ENCODE data around the gene PLPPR1.
"Not testable (repeated sequence)": the region's sequence is repeated elsewhere in the genome, so short reads cannot be mapped to it uniquely, and the experiment has no call there.

PLPPR1 gene

DNA sequence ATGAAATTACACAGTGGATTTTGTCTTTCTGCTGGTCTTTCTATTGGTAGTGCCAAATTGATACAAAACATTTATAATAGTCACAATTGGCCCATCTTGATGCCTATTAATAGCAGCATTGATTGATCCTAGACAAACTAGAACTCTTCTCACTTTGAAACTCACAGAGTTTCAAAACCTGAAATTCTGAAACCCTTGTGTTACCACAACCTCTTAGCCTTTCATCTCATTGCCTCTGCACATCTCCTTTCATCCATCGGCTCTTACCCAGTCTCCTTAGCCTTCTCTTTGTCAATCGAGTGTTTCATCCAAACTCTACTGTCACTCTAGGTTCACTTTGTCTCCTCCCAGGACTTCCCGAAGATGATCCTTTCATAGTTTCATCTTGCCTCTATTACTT is 22.1 kb downstream of the PLPPR1 start:
- DNase-seq, result no peak

GRCh38 chr9:101054657-101055056 is 26.1 kb downstream of the PLPPR1 start:
- peak; percentile 62 for DNase-seq

DNA sequence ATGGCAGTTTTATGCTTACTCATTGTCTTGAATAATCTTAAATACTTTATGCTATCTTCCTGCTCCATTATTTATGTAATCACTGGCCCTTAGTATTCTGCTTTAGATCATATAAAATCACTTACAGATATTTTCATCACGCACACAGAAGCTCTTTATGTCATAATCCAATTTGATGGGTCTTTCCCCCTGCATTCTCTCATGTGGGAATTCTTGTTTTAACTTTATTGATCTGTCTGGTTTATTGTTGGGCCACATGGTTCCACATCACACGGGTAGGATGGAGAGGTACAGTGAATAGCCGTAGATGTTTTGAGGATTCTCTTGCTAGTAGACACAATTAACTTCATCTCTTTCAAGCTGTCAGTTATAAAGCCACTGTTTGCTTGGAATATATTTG is 27.0 kb downstream of the PLPPR1 start:
- DNase-seq, result no peak

DNA sequence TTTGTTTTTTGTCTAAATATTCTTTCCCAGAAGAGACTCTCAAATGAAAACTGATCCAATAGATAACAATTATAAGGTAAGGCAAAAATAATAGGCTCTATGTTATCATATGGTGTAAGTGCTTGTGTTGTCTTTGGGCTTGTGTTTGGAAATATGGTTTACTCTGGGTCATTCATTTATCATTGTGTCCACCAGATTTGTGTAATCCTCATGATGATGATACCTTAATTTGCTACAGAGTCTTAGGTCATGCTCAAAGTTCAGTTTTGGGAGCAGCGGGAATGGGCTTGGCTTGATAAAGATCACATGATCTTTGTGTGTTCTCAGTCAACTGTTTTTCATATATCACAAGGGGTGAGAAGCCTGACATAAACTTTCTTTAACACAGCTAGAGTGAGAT is 34.2 kb downstream of the PLPPR1 start:
- no peak for DNase-seq

- no peak for DNase-seq
Measured at GRCh38 chr9:101063192-101063591, 34.7 kb downstream of the PLPPR1 start.

- no peak for DNase-seq
Measured at GRCh38 chr9:101064206-101064605, 35.7 kb downstream of the PLPPR1 start.

- no peak for DNase-seq
Measured at GRCh38 chr9:101065930-101066329, 37.4 kb downstream of the PLPPR1 start.

DNA sequence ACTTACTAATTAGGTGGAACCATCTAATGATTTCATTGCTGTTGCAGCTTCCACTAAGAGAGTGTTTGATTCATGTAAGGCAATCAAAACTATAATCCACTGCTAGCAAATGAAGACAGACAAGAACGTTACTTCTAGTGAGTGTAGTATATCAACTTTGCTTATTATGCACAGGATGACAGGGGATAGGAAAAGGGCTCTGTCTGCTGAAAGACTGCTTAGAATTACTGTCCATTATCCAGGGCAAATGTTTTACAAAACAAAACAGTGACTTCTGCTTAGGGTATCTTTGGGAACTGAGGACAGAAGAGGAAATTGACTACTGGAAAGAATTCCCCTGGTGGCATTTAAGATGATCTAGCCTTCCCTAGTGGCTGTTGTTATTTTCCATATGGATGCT is 40.2 kb downstream of the PLPPR1 start:
- no peak for DNase-seq

- DNase-seq, result no peak
Measured at GRCh38 chr9:101072259-101072658, 43.7 kb downstream of the PLPPR1 start.

DNA sequence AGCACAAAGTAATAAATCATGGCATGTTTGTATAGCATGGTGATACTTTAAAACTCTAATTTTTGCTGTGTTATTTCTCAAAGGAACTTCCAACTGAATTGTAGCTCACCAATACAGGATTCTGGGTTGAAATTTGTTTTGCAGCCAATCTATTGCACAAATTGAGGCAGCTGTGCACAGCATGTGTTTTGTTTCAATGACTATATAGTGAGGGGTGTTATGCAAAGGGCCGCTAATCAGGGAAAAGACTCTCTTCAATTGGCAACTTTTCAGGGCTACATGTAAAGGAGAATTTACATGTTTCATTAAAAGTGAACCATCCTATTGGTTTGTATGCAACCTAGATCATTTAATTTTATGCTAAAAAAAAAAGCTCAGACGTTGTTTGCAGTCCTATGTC is 44.6 kb downstream of the PLPPR1 start:
- DNase-seq, result no peak

- DNase-seq, result peak; percentile 13
Measured at GRCh38 chr9:101081641-101082040, 53.1 kb downstream of the PLPPR1 start.

GRCh38 chr9:101083448-101084202 is 55.1 kb downstream of the PLPPR1 start:
- no peak for DNase-seq

GRCh38 chr9:101087426-101087825 is 58.9 kb downstream of the PLPPR1 start:
- no peak for DNase-seq

DNA sequence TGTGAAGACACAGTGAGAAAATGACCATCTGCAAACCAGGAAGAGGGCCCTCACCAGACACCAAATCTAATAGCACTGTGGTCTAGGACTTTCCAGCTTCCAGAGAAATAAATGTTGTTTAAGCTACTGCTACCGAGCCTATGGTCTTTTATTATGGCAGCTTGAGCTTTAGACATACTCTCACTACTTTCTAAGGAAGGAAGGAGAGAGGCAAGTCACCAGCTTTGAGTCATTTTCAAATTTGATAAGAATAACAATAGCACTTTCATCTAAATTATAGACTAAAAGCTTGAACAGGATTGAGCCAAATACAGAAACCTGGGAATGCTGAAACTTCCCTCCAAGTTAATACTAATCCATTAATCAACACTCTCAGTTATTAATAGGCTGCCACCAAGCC is 64.4 kb downstream of the PLPPR1 start:
- no peak for DNase-seq

DNA sequence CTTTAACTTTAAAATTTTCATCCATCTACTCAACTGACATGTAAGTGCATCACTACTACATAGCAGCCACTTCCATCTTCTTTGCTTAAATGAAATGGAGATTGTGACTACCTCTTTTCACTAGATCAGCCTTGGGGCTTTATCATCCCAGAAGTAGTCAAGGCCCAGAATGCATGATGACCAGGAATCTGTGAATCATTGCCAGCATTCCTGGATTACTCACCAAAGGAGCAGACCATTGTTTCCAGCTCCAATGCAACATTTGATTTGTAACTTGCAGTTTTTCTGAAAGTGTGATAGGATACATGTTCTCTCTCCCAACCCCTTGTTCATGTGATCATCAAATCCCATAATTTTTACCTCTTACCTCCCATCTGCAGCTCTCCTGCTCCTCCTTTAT is 65.1 kb downstream of the PLPPR1 start:
- DNase-seq, result no peak

DNA sequence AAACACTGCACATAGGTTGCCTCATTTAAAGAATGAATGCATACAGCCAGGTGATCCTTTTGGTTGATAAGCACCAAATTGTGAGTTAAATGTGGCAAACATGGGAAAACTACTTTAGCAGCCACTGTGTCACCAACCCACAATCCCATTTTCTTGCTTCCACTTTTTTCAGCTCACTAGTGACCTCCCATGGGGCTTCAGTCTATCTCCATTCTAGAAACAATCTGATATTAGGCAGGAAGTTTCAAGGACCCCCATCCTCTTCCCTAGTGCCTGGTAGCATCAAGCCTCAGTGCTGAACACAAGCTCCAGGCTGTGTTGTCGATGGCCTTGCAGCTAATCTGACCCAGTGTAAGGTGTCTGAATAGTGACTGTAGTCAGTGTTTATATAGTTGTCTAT is 66.2 kb downstream of the PLPPR1 start:
- no peak for DNase-seq

DNA sequence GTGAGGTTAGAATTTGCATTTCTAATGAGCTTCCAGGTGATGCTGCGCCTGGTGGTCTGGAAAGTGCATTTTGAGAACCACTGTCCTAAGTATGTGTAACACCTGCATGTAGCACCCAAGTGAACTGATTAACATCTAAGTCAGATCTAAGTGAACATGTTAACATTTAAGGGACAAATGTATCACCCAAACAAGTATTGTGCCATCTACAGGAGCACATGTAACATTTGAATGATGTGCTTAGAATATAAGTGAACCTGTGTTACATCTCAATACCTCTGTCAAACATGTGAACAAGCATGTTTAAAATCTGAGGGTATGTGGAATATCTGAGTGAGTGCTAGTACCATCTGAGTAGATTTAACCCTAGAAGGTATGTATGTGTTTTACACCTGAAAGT is 68.7 kb downstream of the PLPPR1 start:
- DNase-seq, result no peak

GRCh38 chr9:101098392-101098791 is 69.9 kb downstream of the PLPPR1 start:
- no peak for DNase-seq

GRCh38 chr9:101114317-101114716 is 85.8 kb downstream of the PLPPR1 start:
- no peak for DNase-seq

DNA sequence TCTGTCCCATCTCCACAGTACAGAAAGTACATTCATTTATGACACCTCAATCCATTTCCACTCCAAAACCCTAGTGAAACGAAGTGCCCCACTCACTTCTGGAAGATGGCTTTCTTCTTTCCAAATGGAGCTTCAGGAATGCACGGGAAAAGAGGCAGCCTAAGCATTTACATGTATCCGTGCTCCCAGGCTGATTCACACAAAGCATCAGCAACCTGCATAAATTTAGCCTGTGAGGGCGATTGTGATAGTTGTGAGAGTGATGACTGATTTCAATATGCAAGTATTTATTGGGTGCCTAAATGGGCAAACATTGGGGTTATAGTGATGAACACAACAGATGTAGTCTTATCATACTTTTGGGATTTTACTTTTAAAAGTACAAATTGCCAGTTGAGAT is 86.6 kb downstream of the PLPPR1 start:
- DNase-seq, result no peak

GRCh38 chr9:101117161-101117560 is 88.6 kb downstream of the PLPPR1 start:
- DNase-seq, result no peak

DNA sequence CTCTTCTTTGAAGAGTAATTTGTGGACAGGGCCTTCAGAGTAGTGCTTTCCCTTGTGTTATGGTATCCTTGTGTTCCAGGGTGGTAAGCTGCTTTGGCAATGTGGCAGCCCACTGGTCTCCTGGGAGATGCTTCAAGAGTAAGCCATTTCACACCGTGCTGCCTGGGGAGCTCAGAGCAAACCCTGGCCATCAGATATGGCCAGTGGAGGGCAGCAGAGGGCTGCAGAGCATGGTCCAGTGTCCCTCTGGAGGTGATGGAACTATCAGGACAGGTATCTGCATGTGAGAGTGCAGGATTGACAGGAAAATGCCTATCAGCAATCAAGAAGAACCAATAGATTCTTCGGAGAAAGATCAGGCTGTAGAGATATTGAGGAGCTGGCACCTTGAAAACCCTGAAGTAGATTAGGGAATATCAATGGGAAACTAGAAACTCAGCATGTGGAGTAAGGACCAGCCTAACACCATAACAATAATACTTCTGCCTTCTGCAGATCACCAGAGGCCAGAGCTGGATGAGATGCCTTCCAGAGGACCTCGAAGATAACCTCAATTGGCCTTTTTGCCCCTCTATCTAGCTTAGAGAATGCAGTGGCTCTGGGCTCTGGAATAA is 90.8 kb downstream of the PLPPR1 start:
- DNase-seq, result peak; percentile 65

DNA sequence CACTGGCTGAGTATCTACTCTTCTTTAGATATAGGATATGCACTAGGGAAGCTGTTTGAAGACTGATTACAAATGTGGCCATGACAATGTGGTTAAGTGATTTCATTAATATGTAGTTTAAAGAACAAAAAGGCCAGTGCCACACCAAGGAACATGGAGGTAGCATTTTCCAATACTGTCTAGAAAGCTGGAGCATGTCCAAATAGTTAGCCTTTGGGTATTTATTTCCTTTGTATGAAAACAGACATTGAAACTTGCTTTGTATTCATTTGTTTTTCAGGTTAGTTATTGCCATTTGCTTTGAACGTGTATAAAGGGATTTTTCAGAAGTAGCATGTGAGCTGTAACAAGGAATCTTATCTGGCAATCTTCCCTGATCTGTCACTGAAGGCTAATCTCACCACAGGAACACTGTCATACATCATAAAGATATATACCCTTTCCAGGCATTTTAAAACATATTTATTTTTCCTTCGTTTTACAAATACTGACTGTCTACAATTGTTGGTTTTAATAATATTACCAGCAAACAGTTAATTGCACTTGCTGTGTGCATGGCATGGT is 93.4 kb downstream of the PLPPR1 start:
- DNase-seq, result no peak

- no peak for DNase-seq
Measured at GRCh38 chr9:101126556-101126955, 98.0 kb downstream of the PLPPR1 start.

- not testable (repeated sequence) for DNase-seq
Measured at GRCh38 chr9:101127369-101127768, 98.8 kb downstream of the PLPPR1 start.
